HG02642 (cell line): Measurements from ENCODE around the gene MACC1.

Source experiments
- ATAC-seq: cut with Tn5 transposase; IDR thresholded peaks from one replicate; pipeline ENCODE4 v1.9.1; 2021; ENCODE audit warnings: mild to moderate bottlenecking; ENCODE audit not compliant: unreplicated experiment, poor library complexity

MACC1 gene

GRCh38 chr7:20217193-20217948 lies at the start of gene MACC1:
Gene MACC1, minus strand, starts transcription at chr7:20217384. Its CDS starts 55,522 bp downstream, at chr7:20161862.
- ATAC-seq, result peak; percentile 52

- ATAC-seq, result no peak
These were observed 47.4 kb upstream of the MACC1 start for GRCh38 chr7:20264623-20265022.

GRCh38 chr7:20260223-20260622 lies 43.0 kb upstream of the MACC1 start:
- ATAC-seq, result no peak

- no peak for ATAC-seq
These were observed 40.0 kb upstream of the MACC1 start for GRCh38 chr7:20257212-20257611.

GRCh38 chr7:20249920-20250319 lies 32.7 kb upstream of the MACC1 start:
- no peak for ATAC-seq

- no peak for ATAC-seq
These were observed 32.2 kb upstream of the MACC1 start for GRCh38 chr7:20249376-20249775.

GRCh38 chr7:20246236-20246635 lies 29.1 kb upstream of the MACC1 start:
- no peak for ATAC-seq

GRCh38 chr7:20244334-20245120 lies 27.3 kb upstream of the MACC1 start:
- ATAC-seq, result no peak

- ATAC-seq, result peak; percentile 47
These were observed 24.7 kb upstream of the MACC1 start for GRCh38 chr7:20241911-20242261.

- ATAC-seq, result no peak
These were observed 24.2 kb upstream of the MACC1 start for GRCh38 chr7:20241194-20241910.

GRCh38 chr7:20240080-20240926 lies 23.1 kb upstream of the MACC1 start:
- peak; percentile 46 for ATAC-seq

- peak; percentile 84 for ATAC-seq
These were observed 21.7 kb upstream of the MACC1 start for GRCh38 chr7:20238754-20239324.

- ATAC-seq, result no peak
These were observed 21.1 kb upstream of the MACC1 start for GRCh38 chr7:20238194-20238753.

- ATAC-seq, result no peak
These were observed 20.4 kb upstream of the MACC1 start for GRCh38 chr7:20237464-20238193.

- ATAC-seq, result no peak
These were observed 19.6 kb upstream of the MACC1 start for GRCh38 chr7:20236790-20237189.

GRCh38 chr7:20236043-20236442 lies 18.9 kb upstream of the MACC1 start:
- no peak for ATAC-seq

- no peak for ATAC-seq
These were observed 18.1 kb upstream of the MACC1 start for GRCh38 chr7:20235288-20235687.

GRCh38 chr7:20233362-20233761 lies 16.2 kb upstream of the MACC1 start:
- ATAC-seq, result peak; percentile 41

- ATAC-seq, result no peak
These were observed 15.7 kb upstream of the MACC1 start for GRCh38 chr7:20232848-20233247.
